Smooth muscle cell of the brain vasculature (primary cell): ENCODE measurements around the gene STAC2.

Experiments
- DNase-seq: peaks from one replicate; pipeline ENCODE4 v3.0.0-alpha.2; 2012; ENCODE audit warnings: low read depth, low spot score

Gene STAC2

GRCh38 chr17:39231591-39232551 is 6.1 kb upstream of the STAC2 start:
- DNase-seq, result no peak

GRCh38 chr17:39231091-39231561 is 5.4 kb upstream of the STAC2 start:
- DNase-seq, result no peak

- no peak for DNase-seq
Observed at GRCh38 chr17:39230361-39230760, 4.6 kb upstream of the STAC2 start.

GRCh38 chr17:39229274-39229913 is 3.6 kb upstream of the STAC2 start:
- no peak for DNase-seq

GRCh38 chr17:39227364-39227919 is 1.7 kb upstream of the STAC2 start:
- DNase-seq, result no peak

GRCh38 chr17:39225959-39226683 is 376 bp upstream of the STAC2 start:
- DNase-seq, result no peak

GRCh38 chr17:39224778-39225307 is 902 bp downstream of the STAC2 start:
- no peak for DNase-seq

GRCh38 chr17:39223907-39224777 is 1.6 kb downstream of the STAC2 start:
- no peak for DNase-seq

GRCh38 chr17:39222866-39223834 is 2.6 kb downstream of the STAC2 start:
- DNase-seq, result no peak

GRCh38 chr17:39222151-39222550 is 3.6 kb downstream of the STAC2 start:
- DNase-seq, result no peak

- DNase-seq, result no peak
Observed at GRCh38 chr17:39221572-39221971, 4.2 kb downstream of the STAC2 start.

GRCh38 chr17:39219647-39220154 is 6.0 kb downstream of the STAC2 start:
- no peak for DNase-seq

- no peak for DNase-seq
Observed at GRCh38 chr17:39218906-39219305, 6.8 kb downstream of the STAC2 start.

- DNase-seq, result no peak
Observed at GRCh38 chr17:39217734-39218369, 7.9 kb downstream of the STAC2 start.

GRCh38 chr17:39213852-39214251 is 11.9 kb downstream of the STAC2 start:
- DNase-seq, result no peak

GRCh38 chr17:39212841-39213480 is 12.8 kb downstream of the STAC2 start:
- DNase-seq, result no peak

GRCh38 chr17:39212195-39212810 is 13.4 kb downstream of the STAC2 start:
- no peak for DNase-seq

- DNase-seq, result no peak
Observed at GRCh38 chr17:39210093-39210434, 15.7 kb downstream of the STAC2 start.
